ENCODE data around the gene DDX60.

The DDX60 gene

DNA sequence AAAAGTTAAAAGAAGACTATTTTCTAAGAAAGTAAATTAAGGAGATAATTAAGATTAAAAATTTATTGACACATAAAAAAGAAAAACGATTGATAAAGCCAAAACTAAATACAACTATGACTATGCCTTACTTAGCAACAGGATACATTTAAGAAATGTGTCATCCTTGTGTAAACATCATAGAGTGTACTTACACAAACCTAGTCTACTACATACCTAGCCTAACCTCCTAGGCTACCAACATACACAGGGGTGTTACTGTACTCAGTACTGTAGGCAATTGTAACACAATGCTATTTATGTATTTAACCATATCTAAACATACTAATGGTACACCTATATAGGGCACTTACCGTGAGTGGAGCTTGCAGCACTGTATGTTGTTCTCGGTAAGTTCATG is 117.9 kb downstream of the DDX60 start:
- DNase-seq (ENCODE audit: low read depth): peak; percentile 6

DNA sequence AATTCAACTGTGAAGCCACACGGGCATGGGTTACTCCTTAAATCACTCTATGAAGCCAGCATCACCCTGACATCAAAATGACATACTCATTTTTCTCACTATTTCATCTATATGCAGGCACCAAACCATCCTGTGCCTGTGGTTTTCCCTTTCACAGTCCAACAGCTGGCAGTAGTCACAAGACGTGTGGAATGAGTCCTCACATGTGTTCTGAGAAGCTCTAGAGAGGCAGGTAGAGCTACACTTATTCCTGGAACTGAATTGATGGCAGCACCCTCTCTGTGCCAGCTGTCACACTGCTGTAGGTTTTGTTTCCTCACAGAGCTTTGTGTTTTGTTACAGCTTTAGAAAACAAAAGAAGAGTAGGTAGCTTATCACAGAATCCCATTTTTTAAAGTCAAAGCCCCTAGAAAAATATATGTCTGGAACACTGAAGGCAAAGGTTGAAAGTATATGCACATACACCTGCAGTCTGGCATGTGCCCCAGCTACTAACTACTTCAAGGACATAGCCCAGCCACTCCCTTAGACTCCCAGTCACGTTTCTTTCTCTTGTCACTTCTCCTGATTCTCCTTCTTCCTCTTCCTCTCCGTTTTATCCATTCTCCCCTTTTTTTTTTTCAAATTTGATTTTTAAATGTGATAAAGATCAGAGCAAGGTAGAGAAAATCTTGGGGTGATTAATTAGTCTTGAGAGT is 119.1 kb downstream of the DDX60 start:
- no peak for DNase-seq (ENCODE audit: low read depth)

DNA sequence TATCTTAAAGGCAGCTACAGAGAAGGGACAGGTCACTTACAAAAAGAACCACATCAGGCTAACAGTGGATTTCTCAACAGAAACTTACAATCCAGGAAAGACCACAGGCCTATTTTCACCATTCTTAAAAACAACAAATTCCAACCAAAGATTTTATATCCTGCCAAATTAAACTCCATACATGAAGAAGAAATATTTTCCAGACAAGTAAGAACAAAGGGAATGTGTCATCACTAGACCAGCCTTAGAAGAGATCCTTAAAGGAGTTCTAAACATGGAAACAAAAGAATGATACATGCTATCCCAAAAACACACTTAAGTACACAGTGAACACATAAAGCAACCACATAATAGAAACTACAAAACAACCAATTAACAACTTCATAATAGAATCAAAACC is 120.6 kb downstream of the DDX60 start:
- no peak for DNase-seq (ENCODE audit: low read depth)

DNA sequence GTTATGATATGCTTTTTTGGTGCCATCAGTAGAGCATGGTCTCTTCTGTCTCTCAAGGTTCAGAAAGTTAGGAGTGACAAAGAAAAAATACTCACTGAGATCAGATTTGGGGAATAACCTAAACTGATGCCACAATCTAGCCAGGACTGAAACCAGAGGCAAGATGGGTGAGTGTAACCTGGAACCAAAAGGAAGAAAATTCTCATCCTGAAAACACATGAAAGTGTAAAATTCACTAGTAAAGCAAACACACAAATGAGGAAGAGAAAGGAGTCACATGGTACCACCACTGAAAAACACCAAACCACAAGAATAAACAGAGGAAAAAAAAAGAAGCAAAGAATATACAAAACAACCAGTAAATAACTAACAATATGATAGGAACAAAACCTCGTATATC is 129.8 kb downstream of the DDX60 start:
- DNase-seq (ENCODE audit: low read depth): no peak

DNA sequence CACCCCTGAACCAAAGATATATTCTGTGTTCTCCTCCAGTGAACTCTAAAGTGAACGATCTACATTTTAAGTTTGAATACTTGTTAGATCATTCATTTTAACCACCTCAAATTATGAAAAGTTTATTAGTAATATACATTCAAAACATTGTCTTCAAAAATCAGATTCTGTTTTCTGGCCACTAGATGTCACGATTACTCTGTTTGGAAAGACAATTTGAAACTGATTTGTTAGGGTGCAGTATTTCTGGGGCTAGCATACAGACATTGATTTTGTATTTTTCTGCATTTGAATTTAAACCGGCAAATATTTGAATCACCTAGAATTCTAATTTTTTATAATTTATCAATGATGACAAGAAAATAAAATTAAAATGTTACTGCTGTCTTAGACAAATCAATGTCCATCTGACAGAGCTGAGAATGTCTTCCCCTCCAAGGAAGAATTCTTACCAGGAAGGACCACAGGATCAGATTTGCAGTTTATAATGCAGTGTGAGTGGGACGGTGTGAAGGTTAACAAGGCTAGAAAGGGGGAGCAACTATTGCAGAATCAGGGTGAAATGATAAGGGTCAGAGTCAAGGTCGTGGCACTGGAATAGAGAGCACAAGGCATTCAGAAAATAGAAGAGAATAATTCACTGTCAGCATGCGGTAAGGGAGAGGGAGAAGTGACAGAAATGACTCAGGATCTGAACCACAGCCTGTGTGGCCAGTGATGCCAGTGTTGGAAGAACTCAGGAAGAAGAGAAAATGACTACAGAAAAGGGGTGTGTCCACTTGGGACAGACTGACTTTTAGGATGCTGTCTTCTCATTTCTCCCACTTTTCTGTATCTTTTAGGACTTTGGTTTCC is 134.6 kb downstream of the DDX60 start:
- DNase-seq (ENCODE audit: low read depth): no peak

DNA sequence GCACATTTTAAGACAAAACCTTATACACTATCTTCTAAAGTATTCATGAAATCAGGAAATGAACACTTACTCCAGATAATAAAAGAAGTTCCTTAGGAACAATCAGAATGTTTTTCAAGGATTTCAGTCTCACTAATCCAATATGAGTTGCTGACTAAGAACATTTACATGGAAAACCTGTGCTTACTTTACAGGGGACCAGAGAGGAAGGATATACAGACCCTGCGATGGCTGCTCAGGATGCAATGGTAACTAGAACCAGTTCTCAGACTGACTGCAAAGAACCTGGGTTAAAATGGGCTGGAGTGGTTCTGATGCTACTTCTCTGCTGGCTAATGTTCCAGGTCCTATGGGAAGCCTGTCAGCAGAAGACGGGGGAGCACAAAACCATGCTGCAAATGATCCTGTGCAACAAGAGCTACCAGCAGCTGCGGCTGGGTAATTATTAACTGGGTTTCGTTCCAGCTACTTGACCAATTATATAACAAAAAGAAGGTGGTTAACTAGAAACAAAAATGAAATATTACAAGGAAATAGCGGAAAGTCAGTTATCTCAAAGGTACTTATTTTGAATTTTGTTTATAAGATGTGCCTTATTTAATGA is 140.9 kb downstream of the DDX60 start:
- DNase-seq (ENCODE audit: low read depth): no peak

DNA sequence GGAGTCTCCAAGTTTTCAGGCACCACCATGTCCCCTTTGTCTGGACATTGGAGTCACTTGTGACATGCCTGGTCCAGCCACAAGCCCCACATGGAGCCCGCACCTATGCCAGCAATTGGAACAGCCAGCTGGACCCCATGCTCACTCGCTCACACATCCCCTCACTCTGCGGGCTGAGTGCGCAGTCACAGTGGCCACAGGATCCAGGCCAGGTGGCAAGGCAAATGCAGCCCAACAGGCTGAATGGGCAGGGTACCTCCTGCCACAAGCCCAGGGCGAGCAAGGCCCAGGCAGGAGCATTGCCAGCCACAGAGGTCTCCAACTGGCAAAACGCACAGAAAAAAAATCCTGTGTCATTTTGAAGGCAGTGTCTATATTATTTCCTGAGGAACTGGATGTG is 144.2 kb downstream of the DDX60 start:
- DNase-seq (ENCODE audit: low read depth): no peak

DNA sequence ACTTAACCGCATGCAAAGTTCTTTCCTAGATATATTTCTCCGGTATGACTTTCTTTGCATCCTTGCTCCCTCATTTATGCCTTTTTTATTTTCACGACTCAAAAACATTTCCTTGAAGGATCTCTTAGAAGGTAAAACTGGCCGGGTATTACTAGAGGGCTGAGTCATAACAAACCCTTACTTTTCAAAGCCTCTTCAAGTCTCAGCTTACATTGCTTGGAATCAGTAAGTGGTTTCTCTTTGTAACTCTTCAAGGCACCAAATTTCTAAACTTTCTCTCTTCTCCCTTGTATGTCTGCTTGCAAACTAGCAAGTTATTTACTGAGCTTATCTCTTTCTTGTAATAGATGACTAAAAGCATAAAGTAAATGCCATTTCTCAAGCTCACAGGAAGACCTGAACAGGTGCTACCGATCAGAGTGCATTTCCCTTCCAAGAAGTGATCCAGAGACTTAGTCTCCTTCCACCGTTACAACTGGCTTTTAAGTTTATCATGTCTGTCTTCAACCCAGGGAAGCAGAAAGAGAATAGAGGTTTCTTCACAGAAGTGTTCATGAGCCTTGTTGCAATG is 150.8 kb downstream of the DDX60 start:
- DNase-seq (ENCODE audit: low read depth): no peak

Measured in non-pigmented ciliary epithelial cell (primary cell).